Stomach (tissue), 4 donors: ENCODE data around the gene SPEG.

Experiments
- POLR2AphosphoS5 ChIP-seq, 3 donors: sonication (generic); formaldehyde crosslinking; IDR thresholded peaks; one replicate each; pipeline ENCODE4 v1.6.1; 2016; ENCODE audit warnings: antibody characterized with exemption in 3 of 3
- TF ChIP-seq, protein P1 (sequence below), 7 experiments: fragments of 450-650 bp in 4 of 7; fragments of 200-600 bp in 3 of 7; sonication (generic) in 3 of 7; IDR thresholded peaks; one replicate each; pipeline ENCODE4 v1.5.1; 2016 to 2019; ENCODE audit warnings: antibody characterized with exemption in 7 of 7, control low read depth in 2 of 7, mild to moderate bottlenecking in 1 of 7

GRCh38 chr2:219409619-219410018, 25.0 kb upstream of the SPEG start:
- TF ChIP-seq, protein P1, sequence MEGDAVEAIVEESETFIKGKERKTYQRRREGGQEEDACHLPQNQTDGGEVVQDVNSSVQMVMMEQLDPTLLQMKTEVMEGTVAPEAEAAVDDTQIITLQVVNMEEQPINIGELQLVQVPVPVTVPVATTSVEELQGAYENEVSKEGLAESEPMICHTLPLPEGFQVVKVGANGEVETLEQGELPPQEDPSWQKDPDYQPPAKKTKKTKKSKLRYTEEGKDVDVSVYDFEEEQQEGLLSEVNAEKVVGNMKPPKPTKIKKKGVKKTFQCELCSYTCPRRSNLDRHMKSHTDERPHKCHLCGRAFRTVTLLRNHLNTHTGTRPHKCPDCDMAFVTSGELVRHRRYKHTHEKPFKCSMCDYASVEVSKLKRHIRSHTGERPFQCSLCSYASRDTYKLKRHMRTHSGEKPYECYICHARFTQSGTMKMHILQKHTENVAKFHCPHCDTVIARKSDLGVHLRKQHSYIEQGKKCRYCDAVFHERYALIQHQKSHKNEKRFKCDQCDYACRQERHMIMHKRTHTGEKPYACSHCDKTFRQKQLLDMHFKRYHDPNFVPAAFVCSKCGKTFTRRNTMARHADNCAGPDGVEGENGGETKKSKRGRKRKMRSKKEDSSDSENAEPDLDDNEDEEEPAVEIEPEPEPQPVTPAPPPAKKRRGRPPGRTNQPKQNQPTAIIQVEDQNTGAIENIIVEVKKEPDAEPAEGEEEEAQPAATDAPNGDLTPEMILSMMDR (IDR thresholded peaks at IDR 0.05): no peak
- no peak for TF ChIP-seq POLR2AphosphoS5 (IDR thresholded peaks at IDR 0.05)
